Adrenal gland (tissue), 12 donors: Measurements from ENCODE around the gene FARP1. TPM values are rescaled to one million over a fixed set of nuclear protein-coding genes. Genes with fewer than 3 reads are reported as not detected.

ENCODE experiments used
- DNase-seq, 7 donors: peaks; one replicate each; pipeline ENCODE4 v3.0.0-alpha.2; 2019 to 2020
- H3K27ac ChIP-seq, 5 donors: fragments of 200-600 bp; sonication (generic) in 4 of 5; 1 replicate in 3 of 5; 2 replicates in 2 of 5; pipeline versions ENCODE4 v1.5.1 to v1.8.0; 2016 to 2020; ENCODE audit warnings: mild to moderate bottlenecking in 1 of 5
- H3K27me3 ChIP-seq: fragments of 200-600 bp; 2 replicates; pipeline ENCODE4 v1.8.0; 2021
- H3K36me3 ChIP-seq, 2 donors: fragments of 200-600 bp; replicated peaks in 1 of 2; 1 replicate in 1 of 2; 2 replicates in 1 of 2; pipeline versions ENCODE4 v1.5.1 to v1.8.0; 2018 to 2022
- H3K4me1 ChIP-seq, 2 donors: fragments of 200-600 bp; replicated peaks in 1 of 2; 1 replicate in 1 of 2; 2 replicates in 1 of 2; pipeline versions ENCODE4 v1.5.1 to v1.8.0; 2018 to 2021
- H3K4me3 ChIP-seq, 4 donors: fragments of 200-600 bp; sonication (generic) in 3 of 4; one replicate each; pipeline ENCODE4 v1.5.1; 2016 to 2018
- H3K9me3 ChIP-seq, 3 donors: fragments of 200-600 bp; sonication (generic) in 1 of 3; replicated peaks in 1 of 3; 1 replicate in 2 of 3; 2 replicates in 1 of 3; pipeline versions ENCODE4 v1.5.1 to v1.8.0; 2016 to 2021
- CTCF ChIP-seq, 6 experiments: fragments of 450-650 bp in 4 of 6; fragments of 200-600 bp in 2 of 6; sonication (generic) in 1 of 6; IDR thresholded peaks; 1 replicate in 5 of 6; 2 replicates in 1 of 6; pipeline versions ENCODE4 v1.5.1 to v1.8.0; 2016 to 2021; ENCODE audit warnings: antibody characterized with exemption in 6 of 6, mild to moderate bottlenecking in 2 of 6, moderate library complexity in 1 of 6
- POLR2A ChIP-seq, 2 donors: fragments of 450-650 bp; IDR thresholded peaks; one replicate each; pipeline ENCODE4 v1.6.1; 2017; ENCODE audit warnings: antibody characterized with exemption in 2 of 2, mild to moderate bottlenecking in 2 of 2, moderate library complexity in 1 of 2
- WGBS, 4 donors: extraction: QIAGEN DNeasy Blood & Tissue Kit in 2 of 4; methylation state at CpG; one replicate each; pipeline versions ENCODE4 v1.1.5 to v1.1.7; 2013 to 2017; 5-methylcytosine and 5-hydroxymethylcytosine counted together
- intact Hi-C, 2 donors: fragments of 100-400 bp; cut with DNase I; formaldehyde crosslinking; loops; one replicate each; pipeline versions ENCODE4 v1.14.1 to v1.15.0; 2022 to 2023
- polyA plus RNA-seq, 3 donors: library from polyadenylated mRNA; stranded (reverse); fragments of 200-250 nt in 2 of 3; fragments of 350-450 nt in 1 of 3; fragmentation: Illumina TruSeq in 1 of 3; extraction: RNeasy Lipid Tissue Mini Kit (QIAGEN cat#74804) in 1 of 3; gene quantifications; one replicate each; pipeline ENCODE4 v1.2.3, GENCODE V29; 2013 to 2014
- total RNA-seq, 9 donors: library from RNA; depleted of rRNA in 4 of 9; stranded (reverse); fragments of >200 nt in 4 of 9; fragments of 120-200 nt in 1 of 9; fragmentation: NEBNext Ultra II Directional in 1 of 9; extraction: Animal tissue kit (Norgen Biotek cat#: 25700) in 1 of 9; gene quantifications; one replicate each; pipeline versions ENCODE4 v1.1.0 to v1.2.4, GENCODE V29; 2013 to 2023
- donor health status: healthy with polysubstance abuse.
- donor health status: Bipolar disorder and iron deficiency.
- donor health status: DM: yes; HTN: yes; CAD: no.
- donor health status: DM: no; HTN: no; CAD: no.
- donor health status: DM: no; HTN: no; CAD: no.
- donor health status: DM: yes; HTN: yes; CAD: no.

FARP1 gene
- total and polyA plus RNA-seq, 12 donors, result 27.1 to 304 (median 71.6) TPM

- 93 to 97% (median 95%) methylated on average over 10 of the region's 10 CpGs for WGBS, 4 donors
- TF ChIP-seq CTCF (IDR thresholded peaks at IDR 0.05) (no peak), POLR2A (IDR thresholded peaks at IDR 0.05) (no peak)
Measured at GRCh38 chr13:98344392-98344791, 201.5 kb downstream of the FARP1 start.

GRCh38 chr13:98345107-98345935 lies 202.4 kb downstream of the FARP1 start:
- TF ChIP-seq POLR2A (IDR thresholded peaks at IDR 0.05), result no peak
- no peak for TF ChIP-seq CTCF (IDR thresholded peaks at IDR 0.05)

More at GRCh38 chr13:98344392-98344791, 201.5 kb downstream of the FARP1 start:
- Histone ChIP-seq H3K36me3 (no peaks in the 10 kb centered on the region), H3K9me3 (no peaks in the 10 kb centered on the region), H3K4me3 (no peak overlapping the region), H3K27me3 (no peaks in the 10 kb centered on the region), H3K27ac (no peak overlapping the region), H3K4me1 (no peaks in the 10 kb centered on the region)
- intact Hi-C loops, result no loop called here
- peak in 1 of 7 donors; percentile 12 for DNase-seq

GRCh38 chr13:98346904-98347636 lies 204.2 kb downstream of the FARP1 start:
- Histone ChIP-seq H3K36me3 (no peaks in the 10 kb centered on the region), H3K9me3 (no peaks in the 10 kb centered on the region), H3K27me3 (no peaks in the 10 kb centered on the region), H3K27ac (no peak overlapping the region), H3K4me3 (no peak overlapping the region), H3K4me1 (peaks cover 0 to under 1% of the 10 kb centered on the region in 2 donors)
- 94 to 98% (median 96%) methylated on average over 10 of the region's 10 CpGs for WGBS, 4 donors
- DNase-seq, result peak in 1 of 7 donors; percentile 3
- intact Hi-C loops, result no loop called here
- TF ChIP-seq CTCF (IDR thresholded peaks at IDR 0.05) (no peak), POLR2A (IDR thresholded peaks at IDR 0.05) (no peak)

More at GRCh38 chr13:98345107-98345935, 202.4 kb downstream of the FARP1 start:
- DNase-seq, result peak in 1 of 7 donors; percentile 12
- Histone ChIP-seq H3K27me3 (no peaks in the 10 kb centered on the region), H3K4me1 (no peaks in the 10 kb centered on the region), H3K4me3 (no peak overlapping the region), H3K36me3 (no peaks in the 10 kb centered on the region), H3K27ac (no peak overlapping the region), H3K9me3 (no peaks in the 10 kb centered on the region)
- intact Hi-C loops, result no loop called here
- WGBS, 4 donors, result 86 to 92% (median 90%) methylated on average over 12 of the region's 12 CpGs

GRCh38 chr13:98347756-98348155 lies 204.9 kb downstream of the FARP1 start:
- no peaks in the 10 kb centered on the region for H3K36me3 ChIP-seq
- 90 to 98% (median 97%) methylated on average over 1 of the region's 1 CpG for WGBS, 4 donors

More at GRCh38 chr13:98347756-98348155, 204.9 kb downstream of the FARP1 start:
- Histone ChIP-seq H3K9me3 (no peaks in the 10 kb centered on the region), H3K27ac (no peak overlapping the region), H3K4me3 (no peak overlapping the region), H3K27me3 (no peaks in the 10 kb centered on the region), H3K4me1 (peaks cover 0 to 8% of the 10 kb centered on the region in 2 donors)
- no peak for DNase-seq
- TF ChIP-seq POLR2A (IDR thresholded peaks at IDR 0.05) (no peak), CTCF (IDR thresholded peaks at IDR 0.05) (no peak)
- intact Hi-C loops, result no loop called here
